DOHH2 (cell line): Measurements from ENCODE around the gene COPS8.

Experiments used
- CTCF ChIP-seq: fragments of 200-600 bp; sonication (generic); IDR thresholded peaks from one replicate; pipeline ENCODE4 v1.5.1; 2014; ENCODE audit warnings: antibody characterized with exemption, mild to moderate bottlenecking, low read depth, low read length; ENCODE audit not compliant: poor library complexity, severe bottlenecking
- EZH2phosphoT487 ChIP-seq: fragments of 200-600 bp; sonication (generic); IDR thresholded peaks from 2 replicates; pipeline ENCODE4 v1.6.1; 2017; ENCODE audit warnings: borderline replicate concordance, mild to moderate bottlenecking, antibody characterized with exemption, low read length, moderate library complexity, mixed read lengths

DNA sequence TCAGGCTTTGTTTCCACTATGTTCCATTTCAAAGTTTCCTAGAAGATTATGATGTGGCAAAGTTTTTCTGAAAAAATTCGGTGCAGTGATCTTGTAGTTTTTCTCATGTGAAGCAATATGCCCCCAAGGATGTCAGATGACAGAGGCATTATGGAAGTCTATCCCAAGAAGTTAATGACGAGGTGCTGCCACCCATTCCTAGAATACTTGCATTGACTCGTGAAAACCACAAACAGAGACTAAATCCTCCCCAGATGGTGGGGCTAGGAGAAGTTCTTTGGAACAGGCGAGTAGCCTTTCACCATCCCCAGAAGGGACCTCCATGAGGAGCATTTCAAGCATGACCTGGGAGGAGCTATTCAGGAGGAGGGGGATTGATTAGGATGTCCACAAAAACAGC is 40.2 kb upstream of the COPS8 start:
- TF ChIP-seq CTCF (no peak), EZH2phosphoT487 (no peak)
